HUES6 (cell line): ENCODE results near the gene NDUFA8.
"Not testable (repeated sequence)": the region's sequence is repeated elsewhere in the genome, so short reads cannot be mapped to it uniquely, and the experiment has no call there.

Experiments used
- H3K27ac ChIP-seq: 2 replicates; pipeline ENCODE4 v1.7.0; 2013; ENCODE audit warnings: low read depth, mild to moderate bottlenecking, low read length, inconsistent platforms
- H3K27me3 ChIP-seq: 2 replicates; pipeline ENCODE4 v1.6.1; 2013; ENCODE audit warnings: low read length; ENCODE audit not compliant: control insufficient read depth, insufficient read depth
- H3K36me3 ChIP-seq: 2 replicates; pipeline ENCODE4 v1.6.1; 2013; ENCODE audit warnings: low read length; ENCODE audit not compliant: control insufficient read depth, insufficient read depth
- H3K4me1 ChIP-seq: 2 replicates; pipeline ENCODE4 v1.6.1; 2013; ENCODE audit warnings: low read length; ENCODE audit not compliant: control insufficient read depth, insufficient read depth
- H3K4me3 ChIP-seq: 2 replicates; pipeline ENCODE4 v1.5.1; 2013; ENCODE audit warnings: low read depth, low read length
- H3K9ac ChIP-seq: one replicate; pipeline ENCODE4 v1.6.1; 2013; ENCODE audit warnings: mild to moderate bottlenecking, low read length
- H3K9me3 ChIP-seq: 2 replicates; pipeline ENCODE4 v1.6.1; 2013; ENCODE audit warnings: low read depth, low read length; ENCODE audit not compliant: control insufficient read depth, insufficient read depth

The NDUFA8 gene

DNA sequence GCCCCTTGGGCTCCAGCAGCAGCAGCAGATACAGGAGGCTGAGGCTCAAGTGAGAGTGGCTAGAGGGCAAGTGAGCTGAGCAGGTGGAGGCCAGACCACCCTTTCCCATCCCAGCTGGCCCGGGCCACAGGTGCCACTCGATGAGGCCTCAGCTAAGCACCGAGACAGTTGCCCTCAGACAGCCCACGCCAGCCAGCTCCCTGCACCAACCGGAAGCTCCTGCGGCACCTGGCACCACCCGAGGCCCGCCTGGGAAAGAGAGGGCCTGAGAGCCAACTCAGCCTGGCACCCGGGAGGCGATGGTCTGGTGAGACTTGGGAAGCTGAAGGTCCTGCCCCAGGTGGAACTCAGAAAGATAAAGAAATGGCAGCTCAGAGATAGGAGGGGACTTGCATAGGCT lies 38.2 kb downstream of the NDUFA8 start:
- no peak overlapping the region for H3K4me3 ChIP-seq
- H3K27me3 ChIP-seq = peaks cover 20% of the 10 kb centered on the region
- H3K9ac ChIP-seq = no peak overlapping the region
- no peaks in the 10 kb centered on the region for H3K36me3 ChIP-seq
- no peaks in the 10 kb centered on the region for H3K9me3 ChIP-seq
- H3K4me1 ChIP-seq = peaks cover 19% of the 10 kb centered on the region
- no peak overlapping the region for H3K27ac ChIP-seq

DNA sequence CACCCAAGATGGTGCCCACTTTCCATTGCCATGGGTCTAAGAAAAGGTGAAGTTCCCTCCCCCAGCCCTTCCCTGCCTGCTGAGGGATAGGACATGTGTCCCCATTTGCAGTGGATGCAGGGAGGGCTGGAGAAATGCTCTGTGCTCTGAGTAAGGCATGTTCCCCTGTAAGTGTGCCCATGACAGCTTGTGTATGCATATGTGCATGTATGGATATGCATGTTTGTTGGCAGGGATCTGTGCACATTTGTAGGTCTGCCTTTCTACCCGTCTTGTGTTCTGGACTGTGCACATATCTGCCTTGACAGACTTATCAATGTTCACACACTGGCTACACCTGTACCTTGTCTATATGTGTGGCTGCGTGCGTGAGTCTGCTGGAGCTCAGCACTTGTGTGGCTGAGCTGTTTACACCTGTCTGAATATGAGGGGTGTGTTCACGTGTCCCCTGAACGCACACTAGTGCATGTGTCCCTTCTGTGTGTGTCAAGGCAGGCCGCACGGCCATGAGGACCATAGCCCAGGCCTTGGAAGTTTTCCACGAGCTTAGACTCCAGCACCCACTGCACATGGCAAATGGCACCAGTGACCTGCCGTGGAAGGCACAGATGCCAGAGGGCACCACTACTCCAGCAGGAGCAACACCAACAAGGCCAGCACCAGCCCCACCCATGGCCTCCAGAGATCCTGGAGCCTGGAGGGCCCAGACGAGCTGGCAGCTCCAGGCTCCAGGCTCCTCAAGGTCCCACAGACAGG lies 39.1 kb downstream of the NDUFA8 start:
- Histone ChIP-seq H3K36me3 (no peaks in the 10 kb centered on the region), H3K4me3 (no peak overlapping the region), H3K27me3 (peaks cover 11% of the 10 kb centered on the region), H3K27ac (no peak overlapping the region), H3K9ac (no peak overlapping the region), H3K4me1 (peaks cover 19% of the 10 kb centered on the region), H3K9me3 (no peaks in the 10 kb centered on the region)

DNA sequence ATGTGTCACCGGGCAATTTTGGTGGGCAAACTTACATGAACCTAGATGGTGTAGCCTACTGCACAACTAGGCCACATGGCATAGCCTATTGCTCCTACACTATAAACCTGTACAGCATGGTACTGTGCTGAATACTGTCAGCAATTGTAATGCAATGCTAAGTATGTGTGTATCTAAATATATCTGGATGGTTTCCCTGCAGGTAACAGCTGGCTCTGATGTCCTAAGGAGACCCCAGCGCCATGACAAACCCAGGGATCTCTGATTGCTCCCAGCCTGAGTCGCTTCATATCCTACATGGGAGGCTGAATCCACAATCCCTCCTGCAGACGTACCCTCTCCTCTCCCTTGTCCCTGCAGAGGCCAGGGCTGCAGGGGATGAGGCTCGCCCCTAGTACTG lies 39.9 kb downstream of the NDUFA8 start:
- H3K36me3 ChIP-seq = no peaks in the 10 kb centered on the region
- H3K4me1 ChIP-seq = peaks cover 17% of the 10 kb centered on the region
- peaks cover 6% of the 10 kb centered on the region; the same call in 1 of the 2 replicates for H3K27me3 ChIP-seq
- no peak overlapping the region for H3K4me3 ChIP-seq
- no peaks in the 10 kb centered on the region for H3K9me3 ChIP-seq
- H3K27ac ChIP-seq = no peak overlapping the region
- no peak overlapping the region for H3K9ac ChIP-seq

DNA sequence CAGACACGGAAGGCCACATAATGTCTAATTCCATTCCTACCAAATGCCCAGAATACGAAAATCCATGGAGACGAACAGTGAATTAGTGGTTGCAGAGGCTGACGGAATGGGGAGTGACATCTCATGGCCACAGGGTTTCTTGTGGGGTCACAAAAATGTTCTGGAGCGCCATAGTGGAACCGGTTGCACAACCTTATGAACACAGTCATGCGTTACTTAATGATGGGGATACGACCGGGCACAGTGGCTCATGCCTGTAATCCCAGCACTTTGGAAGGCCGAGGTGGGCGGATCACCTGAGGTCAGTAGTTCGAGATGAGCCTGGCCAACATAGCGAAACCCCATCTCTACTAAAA lies 40.4 kb downstream of the NDUFA8 start:
- Histone ChIP-seq H3K9me3 (no peaks in the 10 kb centered on the region), H3K27me3 (0 out of 2 replicates have a peak, but pooled peaks cover under 1% of the 10 kb centered on the region), H3K27ac (no peak overlapping the region), H3K9ac (no peak overlapping the region), H3K4me3 (no peak overlapping the region), H3K36me3 (no peaks in the 10 kb centered on the region), H3K4me1 (peaks cover 17% of the 10 kb centered on the region)

DNA sequence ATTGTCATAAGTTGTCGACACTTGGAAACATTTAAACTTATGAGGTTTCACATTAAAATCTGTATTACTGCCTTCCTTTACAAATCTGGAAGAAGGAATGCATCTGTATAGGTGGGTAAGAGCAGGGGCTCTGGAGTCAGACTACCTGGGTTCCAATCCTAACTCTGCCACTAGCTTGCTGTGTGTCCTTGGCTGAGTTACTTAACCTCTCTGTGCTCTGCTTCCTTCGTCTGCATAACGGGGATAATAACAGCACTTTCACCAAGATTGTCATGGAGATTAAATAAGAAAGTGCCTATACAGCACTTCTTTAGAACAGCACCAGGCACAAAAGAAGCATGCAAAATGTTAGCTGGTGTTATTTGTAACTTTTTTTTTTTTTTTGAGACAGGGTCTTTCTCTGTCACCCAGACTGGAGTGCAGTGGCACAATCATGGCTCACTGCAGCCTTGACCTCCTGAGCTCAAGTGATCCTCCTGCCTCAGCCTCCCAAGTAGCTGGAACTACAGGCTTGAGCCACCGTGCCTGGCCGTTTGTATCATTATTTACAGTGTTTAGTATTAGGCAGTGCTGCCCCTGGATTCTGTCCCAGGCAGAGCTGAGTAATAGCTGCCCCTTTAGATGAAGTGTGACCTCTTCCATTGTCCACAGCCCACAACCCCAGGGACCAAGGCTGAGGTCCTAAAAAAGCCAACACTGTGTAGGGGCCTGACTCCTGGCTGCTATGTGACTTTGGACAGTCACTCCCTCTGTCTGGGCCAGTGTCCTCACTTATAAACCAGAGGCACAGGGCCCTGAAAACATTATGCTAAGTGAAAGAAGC lies 41.0 kb downstream of the NDUFA8 start:
- no peaks in the 10 kb centered on the region for H3K36me3 ChIP-seq
- H3K4me1 ChIP-seq = peaks cover 17% of the 10 kb centered on the region
- H3K9ac ChIP-seq = no peak overlapping the region
- H3K27ac ChIP-seq = no peak overlapping the region
- H3K9me3 ChIP-seq = no peaks in the 10 kb centered on the region
- H3K27me3 ChIP-seq = no peaks in the 10 kb centered on the region
- H3K4me3 ChIP-seq = no peak overlapping the region

DNA sequence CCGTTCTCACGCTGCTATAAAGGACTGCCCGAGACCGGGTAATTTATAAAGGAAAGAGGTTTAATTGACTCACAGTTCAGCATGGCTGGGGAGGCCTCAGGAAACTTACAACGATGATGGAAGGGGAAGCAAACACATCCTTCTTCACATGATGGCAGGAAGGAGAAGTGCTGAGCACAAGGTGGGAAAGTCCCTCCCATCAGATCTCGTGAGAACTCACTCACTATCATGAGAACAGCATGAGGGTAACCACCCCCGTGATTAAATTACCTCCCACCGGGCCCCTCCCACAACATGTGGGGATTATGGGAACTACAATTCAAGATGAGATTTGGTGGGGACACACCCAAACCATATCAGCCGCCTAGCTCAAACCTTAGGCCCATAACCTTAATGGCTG lies 42.3 kb downstream of the NDUFA8 start:
- not testable (repeated sequence) for H3K27me3 ChIP-seq, H3K27ac ChIP-seq, H3K9me3 ChIP-seq, H3K36me3 ChIP-seq, H3K9ac ChIP-seq, H3K4me3 ChIP-seq
- peaks cover 23% of the 10 kb centered on the region for H3K4me1 ChIP-seq

DNA sequence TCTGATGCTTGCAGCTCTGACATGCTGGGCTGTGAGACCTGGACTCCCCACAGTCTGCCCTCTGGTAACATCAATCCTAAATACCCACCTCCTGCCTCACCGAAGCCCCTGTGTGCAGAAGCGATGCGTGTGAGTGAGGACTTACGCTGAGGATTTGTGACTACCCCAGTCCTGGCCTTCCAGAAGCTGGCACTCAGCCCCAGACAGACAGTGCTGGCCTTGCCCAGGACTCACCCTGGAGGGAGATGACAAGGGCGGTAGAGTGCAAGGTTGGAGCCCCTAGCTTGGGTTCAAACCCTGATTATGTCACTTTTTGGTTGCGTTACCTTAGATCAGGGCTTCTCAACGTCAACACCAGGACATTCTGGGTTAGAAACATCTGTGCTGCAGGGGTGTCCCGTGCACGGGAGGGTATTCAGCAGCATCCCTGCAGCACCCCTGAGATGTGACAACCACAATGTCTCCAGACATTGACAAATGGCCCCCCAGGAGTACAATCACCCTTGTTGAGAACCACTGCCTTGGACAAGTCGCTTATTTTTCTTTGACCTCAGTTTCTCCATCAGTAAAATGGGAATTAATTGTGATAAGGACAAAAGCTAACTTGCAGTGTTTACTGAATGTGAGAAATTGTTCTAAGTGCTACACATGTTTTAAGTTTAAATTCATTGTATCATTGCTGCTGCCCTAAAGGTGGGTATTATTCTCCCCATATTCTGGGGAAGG lies 43.0 kb downstream of the NDUFA8 start:
- Histone ChIP-seq H3K4me3 (no peak overlapping the region), H3K4me1 (peaks cover 23% of the 10 kb centered on the region), H3K27ac (no peak overlapping the region), H3K9ac (no peak overlapping the region), H3K27me3 (no peaks in the 10 kb centered on the region), H3K9me3 (no peaks in the 10 kb centered on the region), H3K36me3 (no peaks in the 10 kb centered on the region)

DNA sequence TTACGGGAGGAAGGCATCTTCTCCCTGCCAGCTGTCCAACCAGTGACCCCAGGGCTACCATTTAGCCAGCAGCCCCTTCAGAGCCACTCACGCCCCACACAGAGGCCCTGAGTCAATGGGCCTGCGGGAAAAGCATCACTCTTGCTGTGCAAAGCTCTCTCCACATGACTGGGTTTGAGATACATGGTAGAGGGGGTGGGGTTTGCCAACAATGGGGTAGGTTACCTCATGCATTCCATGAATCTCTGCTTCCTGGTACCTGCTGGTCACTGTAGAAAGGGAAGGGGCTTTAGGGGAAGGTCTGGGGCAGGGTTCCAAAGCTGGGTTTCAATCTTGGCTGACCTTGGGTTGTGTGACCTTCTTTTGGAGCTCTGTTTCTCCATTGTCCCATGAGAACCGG lies 43.5 kb downstream of the NDUFA8 start:
- Histone ChIP-seq H3K27ac (no peak overlapping the region), H3K9me3 (no peaks in the 10 kb centered on the region), H3K4me1 (peaks cover 23% of the 10 kb centered on the region), H3K27me3 (no peaks in the 10 kb centered on the region), H3K4me3 (no peak overlapping the region), H3K9ac (no peak overlapping the region), H3K36me3 (no peaks in the 10 kb centered on the region)

DNA sequence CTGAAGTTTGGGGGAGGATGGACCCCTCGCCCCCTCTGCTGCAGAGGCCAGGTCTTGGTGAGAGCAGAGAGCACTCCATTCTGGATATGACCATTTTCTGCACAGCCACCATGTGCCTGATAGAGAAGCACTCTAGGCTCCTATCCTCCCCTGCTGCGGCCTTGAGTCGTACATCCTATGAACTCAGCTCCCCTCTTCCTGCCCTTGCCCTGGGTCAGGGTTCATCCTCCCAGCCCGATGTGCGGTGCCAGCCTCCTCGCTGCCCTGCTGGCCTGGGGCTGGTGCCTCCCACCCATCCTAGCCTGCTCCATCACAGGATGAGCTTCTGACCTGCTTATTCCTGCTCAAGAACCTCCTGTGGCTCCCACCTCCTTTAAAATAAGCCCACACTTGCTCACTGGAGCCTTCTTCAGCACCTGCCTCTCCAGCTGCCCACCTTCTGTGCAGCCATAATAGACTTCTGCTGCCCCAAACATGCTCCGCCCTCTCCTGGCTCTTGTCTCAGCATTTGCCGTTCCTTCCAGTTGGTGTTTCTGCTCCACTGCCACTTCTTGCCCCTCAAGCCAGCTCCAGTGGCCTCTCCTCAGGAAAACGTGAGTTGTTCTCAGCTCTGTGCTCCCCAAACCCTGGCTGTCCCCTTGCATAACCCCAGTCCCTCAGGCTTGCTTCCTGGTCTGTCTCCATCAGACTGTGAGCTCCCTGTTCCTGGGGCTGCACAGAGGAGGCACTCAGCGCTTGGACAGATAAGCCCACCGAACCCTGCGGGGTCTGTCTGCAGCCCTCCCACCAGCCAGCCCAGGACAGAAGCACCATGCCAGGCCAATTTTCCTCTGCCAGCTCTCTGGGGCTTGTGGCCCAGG lies 44.2 kb downstream of the NDUFA8 start:
- no peak overlapping the region for H3K9ac ChIP-seq
- H3K27ac ChIP-seq = no peak overlapping the region
- H3K4me1 ChIP-seq = peaks cover 23% of the 10 kb centered on the region
- no peaks in the 10 kb centered on the region for H3K36me3 ChIP-seq
- H3K4me3 ChIP-seq = no peak overlapping the region
- H3K9me3 ChIP-seq = no peaks in the 10 kb centered on the region
- no peaks in the 10 kb centered on the region for H3K27me3 ChIP-seq

DNA sequence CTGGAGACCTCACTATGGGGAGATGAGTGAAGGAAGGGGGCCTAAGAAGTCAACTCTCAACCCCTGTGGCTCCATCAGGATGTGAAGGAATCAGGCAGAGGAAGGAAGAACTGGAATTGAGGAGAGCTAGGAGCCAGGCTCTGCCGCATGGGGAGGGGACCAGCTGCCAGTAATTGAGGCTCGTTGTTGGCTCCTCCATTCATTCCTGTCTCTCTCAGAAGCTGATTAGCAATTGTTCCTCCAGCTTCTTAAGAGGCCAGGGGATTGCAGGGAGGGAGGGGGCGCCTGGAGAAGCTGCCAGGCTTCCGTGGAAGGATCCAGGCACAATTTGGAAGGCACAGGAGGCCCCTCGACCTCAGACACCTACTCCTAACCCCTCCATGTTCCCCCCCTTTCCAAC lies 46.0 kb downstream of the NDUFA8 start:
- H3K27ac ChIP-seq = no peak overlapping the region
- no peaks in the 10 kb centered on the region for H3K27me3 ChIP-seq
- no peak overlapping the region for H3K9ac ChIP-seq
- H3K36me3 ChIP-seq = no peaks in the 10 kb centered on the region
- H3K4me1 ChIP-seq = peaks cover 20% of the 10 kb centered on the region
- H3K9me3 ChIP-seq = no peaks in the 10 kb centered on the region
- no peak overlapping the region for H3K4me3 ChIP-seq
